SK-N-SH treated with all-trans-retinoic acid at 6 μM for 48 hours (cell line): ENCODE measurements around the gene LRRC2.

Experiments
- ATAC-seq: fragments of 200-7000 bp; cut with Tn5 transposase; 3 replicates; pipeline ENCODE4 v1.9.1; 2020; ENCODE audit warnings: mild to moderate bottlenecking, moderate library complexity
- ARNTL ChIP-seq: fragments of 450-650 bp; formaldehyde crosslinking; IDR thresholded peaks from 2 replicates; pipeline ENCODE4 v1.5.0; 2020; ENCODE audit warnings: low read depth, mild to moderate bottlenecking, moderate library complexity, borderline replicate concordance
- BACH2 ChIP-seq: fragments of 250-450 bp; sonication (Bioruptor Pico); IDR thresholded peaks from 2 replicates; pipeline ENCODE4 v1.9.0; 2021; ENCODE audit warnings: mild to moderate bottlenecking, borderline replicate concordance
- ESRRG ChIP-seq: fragments of 250-450 bp; sonication (Bioruptor Pico); IDR thresholded peaks from 2 replicates; pipeline ENCODE4 v1.6.1; 2021; ENCODE audit warnings: mild to moderate bottlenecking
- GLIS3 ChIP-seq: fragments of 250-450 bp; sonication (Bioruptor Pico); IDR thresholded peaks from 2 replicates; pipeline ENCODE4 v1.5.0; 2020; ENCODE audit warnings: mild to moderate bottlenecking, moderate library complexity
- ISL1 ChIP-seq: fragments of 250-450 bp; sonication (Bioruptor Pico); IDR thresholded peaks from 2 replicates; pipeline ENCODE4 v2.1.2; 2022; ENCODE audit warnings: mild to moderate bottlenecking, moderate library complexity
- OSR1 ChIP-seq: fragments of 250-450 bp; sonication (Bioruptor Pico); IDR thresholded peaks from 2 replicates; pipeline ENCODE4 v1.8.0; 2022; ENCODE audit warnings: moderate library complexity, mild to moderate bottlenecking, inconsistent platforms
- PPARA ChIP-seq: fragments of 250-450 bp; sonication (Bioruptor Pico); IDR thresholded peaks from 2 replicates; pipeline ENCODE4 v1.5.0; 2020; ENCODE audit warnings: mild to moderate bottlenecking, borderline replicate concordance
- RARB ChIP-seq: fragments of 250-450 bp; sonication (Bioruptor Pico); IDR thresholded peaks from 2 replicates; pipeline ENCODE4 v1.8.0; 2021; ENCODE audit warnings: mild to moderate bottlenecking, moderate library complexity
- SNAI2 ChIP-seq: fragments of 250-450 bp; sonication (Bioruptor Pico); IDR thresholded peaks from 2 replicates; pipeline ENCODE4 v1.5.0; 2020; ENCODE audit warnings: mild to moderate bottlenecking, moderate library complexity
- TCF4 ChIP-seq: fragments of 250-450 bp; sonication (Bioruptor Pico); IDR thresholded peaks from 2 replicates; pipeline ENCODE4 v1.8.0; 2021; ENCODE audit warnings: mild to moderate bottlenecking, moderate library complexity, borderline replicate concordance
- TOX ChIP-seq: fragments of 250-450 bp; sonication (Bioruptor Pico); IDR thresholded peaks from 2 replicates; pipeline ENCODE4 v1.8.0; 2021; ENCODE audit warnings: mild to moderate bottlenecking, moderate library complexity, borderline replicate concordance
- ZC3H10 ChIP-seq: fragments of 250-450 bp; sonication (Bioruptor Pico); IDR thresholded peaks from 2 replicates; pipeline ENCODE4 v1.5.1; 2021; ENCODE audit warnings: mild to moderate bottlenecking, moderate library complexity
- ZFP3 ChIP-seq: fragments of 250-450 bp; sonication (Bioruptor Pico); IDR thresholded peaks from 2 replicates; pipeline ENCODE4 v1.5.0; 2020; ENCODE audit warnings: mild to moderate bottlenecking, moderate library complexity
- ZFP30 ChIP-seq: fragments of 450-650 bp; formaldehyde crosslinking; IDR thresholded peaks from 2 replicates; pipeline ENCODE4 v1.5.0; 2022; ENCODE audit warnings: mild to moderate bottlenecking, moderate library complexity
- ZNF70 ChIP-seq: fragments of 450-650 bp; formaldehyde crosslinking; IDR thresholded peaks from 2 replicates; pipeline ENCODE4 v1.5.0; 2020; ENCODE audit warnings: mild to moderate bottlenecking, moderate library complexity
- ZNF8 ChIP-seq: fragments of 450-650 bp; formaldehyde crosslinking; IDR thresholded peaks from 2 replicates; pipeline ENCODE4 v1.5.0; 2020; ENCODE audit warnings: mild to moderate bottlenecking, moderate library complexity
- TF ChIP-seq, protein P1 (sequence below): fragments of 250-450 bp; sonication (Bioruptor Pico); IDR thresholded peaks from 2 replicates; pipeline ENCODE4 v1.5.1; 2021; ENCODE audit warnings: mild to moderate bottlenecking, moderate library complexity
- TF ChIP-seq, protein P2 (sequence below): fragments of 250-450 bp; sonication (Bioruptor Pico); IDR thresholded peaks from 2 replicates; pipeline ENCODE4 v1.5.0; 2020; ENCODE audit warnings: mild to moderate bottlenecking, moderate library complexity
- TF ChIP-seq, protein P3 (sequence below): fragments of 250-450 bp; sonication (Bioruptor Pico); IDR thresholded peaks from 2 replicates; pipeline ENCODE4 v1.8.0; 2020; ENCODE audit warnings: mild to moderate bottlenecking, moderate library complexity, borderline replicate concordance

The LRRC2 gene

DNA sequence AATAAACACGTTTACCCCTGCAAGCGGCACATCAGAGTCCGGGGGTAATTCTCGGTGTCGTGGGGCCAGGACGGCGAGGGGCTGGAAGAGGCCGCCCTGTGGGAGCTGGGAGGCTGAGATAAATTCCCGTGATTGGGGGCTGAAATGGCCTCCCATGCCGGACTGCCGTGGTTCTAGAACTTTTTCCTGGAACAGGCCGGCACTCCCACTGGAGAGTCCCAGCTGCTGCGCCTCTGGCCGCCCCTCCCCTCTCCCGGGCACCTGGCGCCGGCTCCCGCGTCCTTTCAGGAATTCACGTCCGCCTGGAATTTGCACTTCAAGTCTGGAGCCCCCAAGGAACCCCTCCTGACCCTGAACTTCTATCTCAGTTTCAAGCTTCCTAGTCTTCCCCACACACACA is 10.8 kb upstream of the LRRC2 start:
- no peak for ATAC-seq
- TF ChIP-seq, protein P1, sequence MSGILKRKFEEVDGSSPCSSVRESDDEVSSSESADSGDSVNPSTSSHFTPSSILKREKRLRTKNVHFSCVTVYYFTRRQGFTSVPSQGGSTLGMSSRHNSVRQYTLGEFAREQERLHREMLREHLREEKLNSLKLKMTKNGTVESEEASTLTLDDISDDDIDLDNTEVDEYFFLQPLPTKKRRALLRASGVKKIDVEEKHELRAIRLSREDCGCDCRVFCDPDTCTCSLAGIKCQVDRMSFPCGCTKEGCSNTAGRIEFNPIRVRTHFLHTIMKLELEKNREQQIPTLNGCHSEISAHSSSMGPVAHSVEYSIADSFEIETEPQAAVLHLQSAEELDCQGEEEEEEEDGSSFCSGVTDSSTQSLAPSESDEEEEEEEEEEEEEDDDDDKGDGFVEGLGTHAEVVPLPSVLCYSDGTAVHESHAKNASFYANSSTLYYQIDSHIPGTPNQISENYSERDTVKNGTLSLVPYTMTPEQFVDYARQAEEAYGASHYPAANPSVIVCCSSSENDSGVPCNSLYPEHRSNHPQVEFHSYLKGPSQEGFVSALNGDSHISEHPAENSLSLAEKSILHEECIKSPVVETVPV: no peak
- no peak for TF ChIP-seq TOX (CRISPR knock-in tag)
- TF ChIP-seq, protein P2, sequence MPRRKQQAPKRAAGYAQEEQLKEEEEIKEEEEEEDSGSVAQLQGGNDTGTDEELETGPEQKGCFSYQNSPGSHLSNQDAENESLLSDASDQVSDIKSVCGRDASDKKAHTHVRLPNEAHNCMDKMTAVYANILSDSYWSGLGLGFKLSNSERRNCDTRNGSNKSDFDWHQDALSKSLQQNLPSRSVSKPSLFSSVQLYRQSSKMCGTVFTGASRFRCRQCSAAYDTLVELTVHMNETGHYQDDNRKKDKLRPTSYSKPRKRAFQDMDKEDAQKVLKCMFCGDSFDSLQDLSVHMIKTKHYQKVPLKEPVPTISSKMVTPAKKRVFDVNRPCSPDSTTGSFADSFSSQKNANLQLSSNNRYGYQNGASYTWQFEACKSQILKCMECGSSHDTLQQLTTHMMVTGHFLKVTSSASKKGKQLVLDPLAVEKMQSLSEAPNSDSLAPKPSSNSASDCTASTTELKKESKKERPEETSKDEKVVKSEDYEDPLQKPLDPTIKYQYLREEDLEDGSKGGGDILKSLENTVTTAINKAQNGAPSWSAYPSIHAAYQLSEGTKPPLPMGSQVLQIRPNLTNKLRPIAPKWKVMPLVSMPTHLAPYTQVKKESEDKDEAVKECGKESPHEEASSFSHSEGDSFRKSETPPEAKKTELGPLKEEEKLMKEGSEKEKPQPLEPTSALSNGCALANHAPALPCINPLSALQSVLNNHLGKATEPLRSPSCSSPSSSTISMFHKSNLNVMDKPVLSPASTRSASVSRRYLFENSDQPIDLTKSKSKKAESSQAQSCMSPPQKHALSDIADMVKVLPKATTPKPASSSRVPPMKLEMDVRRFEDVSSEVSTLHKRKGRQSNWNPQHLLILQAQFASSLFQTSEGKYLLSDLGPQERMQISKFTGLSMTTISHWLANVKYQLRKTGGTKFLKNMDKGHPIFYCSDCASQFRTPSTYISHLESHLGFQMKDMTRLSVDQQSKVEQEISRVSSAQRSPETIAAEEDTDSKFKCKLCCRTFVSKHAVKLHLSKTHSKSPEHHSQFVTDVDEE (CRISPR knock-in tag): no peak
- TF ChIP-seq, protein P3, sequence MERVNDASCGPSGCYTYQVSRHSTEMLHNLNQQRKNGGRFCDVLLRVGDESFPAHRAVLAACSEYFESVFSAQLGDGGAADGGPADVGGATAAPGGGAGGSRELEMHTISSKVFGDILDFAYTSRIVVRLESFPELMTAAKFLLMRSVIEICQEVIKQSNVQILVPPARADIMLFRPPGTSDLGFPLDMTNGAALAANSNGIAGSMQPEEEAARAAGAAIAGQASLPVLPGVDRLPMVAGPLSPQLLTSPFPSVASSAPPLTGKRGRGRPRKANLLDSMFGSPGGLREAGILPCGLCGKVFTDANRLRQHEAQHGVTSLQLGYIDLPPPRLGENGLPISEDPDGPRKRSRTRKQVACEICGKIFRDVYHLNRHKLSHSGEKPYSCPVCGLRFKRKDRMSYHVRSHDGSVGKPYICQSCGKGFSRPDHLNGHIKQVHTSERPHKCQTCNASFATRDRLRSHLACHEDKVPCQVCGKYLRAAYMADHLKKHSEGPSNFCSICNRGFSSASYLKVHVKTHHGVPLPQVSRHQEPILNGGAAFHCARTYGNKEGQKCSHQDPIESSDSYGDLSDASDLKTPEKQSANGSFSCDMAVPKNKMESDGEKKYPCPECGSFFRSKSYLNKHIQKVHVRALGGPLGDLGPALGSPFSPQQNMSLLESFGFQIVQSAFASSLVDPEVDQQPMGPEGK (CRISPR knock-in tag): no peak
- no peak for TF ChIP-seq OSR1 (CRISPR knock-in tag)
- no peak for TF ChIP-seq GLIS3 (CRISPR knock-in tag)
- TF ChIP-seq ESRRG: no peak
- TF ChIP-seq ZC3H10 (CRISPR knock-in tag): no peak

DNA sequence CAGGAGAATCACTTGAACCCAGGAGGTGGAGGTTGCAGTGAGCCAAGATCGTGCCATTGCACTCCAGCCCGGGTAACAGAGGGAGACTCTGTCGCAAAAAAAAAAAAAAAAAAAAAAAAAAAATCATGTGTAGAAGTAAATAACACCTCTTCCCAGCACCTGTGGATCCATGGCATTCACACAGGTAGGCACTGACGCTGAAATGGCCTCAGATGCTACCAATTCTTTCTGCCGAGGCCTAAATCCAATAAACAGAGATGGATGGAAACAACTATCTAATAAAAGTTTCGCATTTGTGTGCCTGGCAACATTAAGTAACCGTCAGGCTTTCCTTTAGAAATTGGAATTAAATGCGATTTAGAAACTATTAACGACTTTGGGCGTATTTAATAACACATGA is 10.3 kb upstream of the LRRC2 start:
- TF ChIP-seq ESRRG (no peak), TOX (CRISPR knock-in tag) (no peak), BACH2 (no peak), ZFP3 (CRISPR knock-in tag) (no peak), ZC3H10 (CRISPR knock-in tag) (no peak), SNAI2 (CRISPR knock-in tag) (no peak), ZNF8 (CRISPR knock-in tag) (no peak), ARNTL (no peak), ZNF70 (CRISPR knock-in tag) (no peak), TCF4 (no peak), ISL1 (no peak), ZFP30 (CRISPR knock-in tag) (no peak), PPARA (no peak), RARB (CRISPR knock-in tag) (no peak)
- TF ChIP-seq, protein P2 (CRISPR knock-in tag): no peak
- TF ChIP-seq, protein P1: no peak
- no peak for ATAC-seq

DNA sequence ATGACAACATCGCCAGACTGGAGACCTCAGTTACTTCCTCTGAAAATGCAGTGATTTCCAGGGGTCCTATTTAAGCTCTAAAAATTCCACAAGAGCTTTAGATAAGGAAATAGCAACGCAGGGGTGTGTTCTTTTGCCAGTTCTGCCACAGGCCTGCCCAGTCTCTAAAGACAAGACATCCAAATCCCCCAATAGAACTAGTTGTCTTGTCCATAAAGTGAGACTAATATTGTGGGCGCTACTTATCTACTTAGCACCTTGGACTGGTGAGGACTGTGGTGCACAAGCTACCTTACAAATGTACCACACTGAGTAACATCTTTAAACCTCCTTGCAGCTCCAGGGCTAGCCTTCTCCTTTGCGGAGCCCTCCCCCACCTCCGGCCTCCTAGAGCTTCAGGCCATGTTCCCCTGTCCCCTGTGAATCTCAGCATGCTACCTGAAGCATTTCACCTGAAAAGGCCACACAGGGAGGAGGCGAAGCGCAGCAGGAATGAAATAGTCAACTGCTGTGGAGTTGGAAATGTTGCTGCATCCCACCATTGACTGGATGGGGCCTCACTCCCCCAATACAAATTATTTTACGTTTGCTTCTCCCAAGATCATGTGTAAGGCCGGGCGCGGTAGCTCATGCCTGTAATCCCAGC is 9.6 kb upstream of the LRRC2 start:
- TF ChIP-seq GLIS3 (CRISPR knock-in tag) (no peak), BACH2 (no peak), ZC3H10 (CRISPR knock-in tag) (no peak)
- TF ChIP-seq, protein P1: no peak
- TF ChIP-seq, protein P2 (CRISPR knock-in tag): no peak
- ATAC-seq: no peak
